ENCODE data around the gene ATP2B2.

DNA sequence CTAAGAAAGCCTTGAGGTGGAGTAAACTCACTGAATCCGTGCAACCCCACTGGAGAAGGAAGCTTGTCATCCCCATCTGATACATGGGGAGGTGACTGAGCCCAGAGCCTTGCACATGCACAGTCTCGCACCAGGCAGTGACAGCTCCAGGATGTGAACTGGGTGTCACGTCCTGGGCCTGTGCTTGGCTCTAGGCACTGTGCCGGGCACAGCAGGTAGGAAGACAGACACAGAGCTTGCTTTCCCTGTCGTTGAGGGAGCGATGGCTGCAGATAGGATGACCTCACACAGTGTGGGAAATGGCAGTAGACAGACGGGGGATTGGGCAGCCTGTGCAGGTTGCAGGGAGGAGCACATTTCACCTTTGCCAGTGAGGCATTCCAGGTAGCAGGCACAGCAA lies 12.2 kb upstream of the ATP2B2 start:
- TF ChIP-seq, protein P1, sequence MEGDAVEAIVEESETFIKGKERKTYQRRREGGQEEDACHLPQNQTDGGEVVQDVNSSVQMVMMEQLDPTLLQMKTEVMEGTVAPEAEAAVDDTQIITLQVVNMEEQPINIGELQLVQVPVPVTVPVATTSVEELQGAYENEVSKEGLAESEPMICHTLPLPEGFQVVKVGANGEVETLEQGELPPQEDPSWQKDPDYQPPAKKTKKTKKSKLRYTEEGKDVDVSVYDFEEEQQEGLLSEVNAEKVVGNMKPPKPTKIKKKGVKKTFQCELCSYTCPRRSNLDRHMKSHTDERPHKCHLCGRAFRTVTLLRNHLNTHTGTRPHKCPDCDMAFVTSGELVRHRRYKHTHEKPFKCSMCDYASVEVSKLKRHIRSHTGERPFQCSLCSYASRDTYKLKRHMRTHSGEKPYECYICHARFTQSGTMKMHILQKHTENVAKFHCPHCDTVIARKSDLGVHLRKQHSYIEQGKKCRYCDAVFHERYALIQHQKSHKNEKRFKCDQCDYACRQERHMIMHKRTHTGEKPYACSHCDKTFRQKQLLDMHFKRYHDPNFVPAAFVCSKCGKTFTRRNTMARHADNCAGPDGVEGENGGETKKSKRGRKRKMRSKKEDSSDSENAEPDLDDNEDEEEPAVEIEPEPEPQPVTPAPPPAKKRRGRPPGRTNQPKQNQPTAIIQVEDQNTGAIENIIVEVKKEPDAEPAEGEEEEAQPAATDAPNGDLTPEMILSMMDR (IDR thresholded peaks at IDR 0.05 in 4 of 5, conservative IDR thresholded peaks at IDR 0.05 in 1 of 5), result no peak
- TF ChIP-seq POLR2A (IDR thresholded peaks at IDR 0.05), result no peak
